ENCODE measurements around the gene ALKAL2.

Gene ALKAL2

DNA sequence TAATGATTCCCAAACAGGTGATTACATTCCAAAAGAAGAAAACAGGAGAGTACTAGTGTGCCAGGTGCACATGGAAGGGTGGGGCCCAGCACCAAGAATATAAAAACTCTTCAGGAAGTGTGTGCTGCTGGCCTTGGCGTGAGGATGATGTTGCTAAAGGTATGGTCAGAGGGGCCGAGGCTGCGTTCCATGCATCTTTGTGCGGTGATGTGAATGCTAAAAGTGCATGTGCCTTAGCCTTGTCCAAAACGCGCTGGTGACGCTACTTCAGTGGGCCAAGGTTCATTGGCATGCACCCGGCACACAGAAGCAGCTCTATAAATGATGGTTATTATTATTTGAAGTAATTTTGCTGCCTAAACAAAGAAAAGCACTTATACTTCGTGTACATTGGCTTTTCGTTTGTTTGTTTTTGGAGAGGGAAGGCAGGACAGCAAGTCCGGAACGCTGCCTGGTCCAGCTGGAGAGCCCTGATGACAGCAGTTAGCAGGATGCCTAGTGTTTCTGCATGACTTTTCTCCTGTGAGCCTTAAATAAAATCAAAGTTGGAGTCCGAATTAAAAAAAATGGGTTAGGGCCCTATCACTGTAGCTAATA lies 2.9 kb downstream of the ALKAL2 start:
- Histone ChIP-seq H3K4me1 (ENCODE audit: control extremely low read depth in 1 of 4, control insufficient read depth in 4 of 4, insufficient read depth in 4 of 4, low read length in 3 of 4) (peaks cover 0 to 29% (median 22%) of the 10 kb centered on the region in 4 experiments), H3K27me3 (replicated peaks in 2 of 5; ENCODE audit: control insufficient read depth in 4 of 5, insufficient read depth in 5 of 5, low read length in 4 of 5) (peaks cover 8 to 43% (median 18%) of the 10 kb centered on the region in 5 experiments), H3K36me3 (ENCODE audit: control insufficient read depth in 4 of 4, insufficient read depth in 4 of 4, low read length in 3 of 4) (peaks cover 2 to 23% (median 16%) of the 10 kb centered on the region in 4 experiments), H3K27ac (ENCODE audit: insufficient read depth in 1 of 2, low read depth in 1 of 2, low read length in 2 of 2, poor library complexity in 1 of 2, severe bottlenecking in 2 of 2) (no peak overlapping the region), H3K4me3 (ENCODE audit: control insufficient read depth in 1 of 7, extremely low read depth in 1 of 7, insufficient read depth in 4 of 7, low read depth in 2 of 7, low read length in 6 of 7) (no peak overlapping the region), H3K9me3 (ENCODE audit: control extremely low read depth in 1 of 5, control insufficient read depth in 4 of 5, insufficient read depth in 2 of 5, low read depth in 1 of 5, low read length in 4 of 5) (no peaks in the 10 kb centered on the region)
- no peak for DNase-seq
- CTCF ChIA-PET, result interaction anchor here (1.1 to 1.6 kb wide), 3 partner anchors 11 to 36 kb away, joined by 3 to 12 read pairs (median 5); no protein-coding TSS in a partner anchor
- POLR2A ChIA-PET, result no interaction called here
- 93% methylated on average over 12 of the region's 13 CpGs for WGBS (ENCODE audit: insufficient coverage)

DNA sequence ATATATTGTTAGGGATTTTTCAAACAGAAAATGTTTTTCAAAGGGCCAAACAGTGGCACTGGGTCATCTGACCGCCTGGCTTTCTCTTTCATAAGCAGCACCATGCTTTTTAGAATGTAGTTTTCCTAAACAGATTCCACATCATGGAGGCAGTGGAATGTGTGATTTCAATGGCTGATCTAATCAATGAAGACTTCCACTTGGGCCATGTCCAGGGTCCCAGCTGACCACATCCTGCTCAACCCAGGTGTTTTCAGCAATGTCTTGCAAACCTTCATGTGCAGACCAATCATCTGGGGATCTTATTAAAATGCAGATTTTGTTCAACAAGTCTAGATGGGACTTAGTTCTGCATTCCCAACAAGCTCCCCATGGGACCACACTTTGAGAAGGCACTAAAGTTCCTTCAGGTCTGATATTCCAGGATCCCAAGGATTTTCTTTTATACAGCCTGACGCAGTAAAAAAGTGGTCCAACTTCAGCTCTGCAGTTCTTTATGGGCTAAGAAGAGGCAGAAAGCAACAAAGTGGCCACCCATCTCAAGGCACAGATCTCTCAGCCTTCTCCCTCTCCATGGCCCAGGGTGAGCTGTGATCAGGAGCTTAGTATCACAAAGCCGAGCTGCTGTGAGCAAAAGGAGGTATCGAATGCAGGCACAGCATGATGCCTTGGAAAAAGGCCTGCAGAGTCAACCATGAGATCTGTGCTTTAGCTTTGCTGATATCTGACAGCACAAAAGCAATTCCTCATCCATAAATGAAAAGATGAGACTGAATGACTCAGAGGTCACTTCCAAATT lies 3.7 kb downstream of the ALKAL2 start:
- H3K36me3 ChIP-seq (ENCODE audit: control insufficient read depth in 4 of 4, insufficient read depth in 4 of 4, low read length in 3 of 4), result peaks cover 2 to 28% (median 20%) of the 10 kb centered on the region in 4 experiments
- no peak overlapping the region for H3K4me3 ChIP-seq (ENCODE audit: control insufficient read depth in 1 of 7, extremely low read depth in 1 of 7, insufficient read depth in 4 of 7, low read depth in 2 of 7, low read length in 6 of 7)
- no peak overlapping the region for H3K27ac ChIP-seq (ENCODE audit: insufficient read depth in 1 of 2, low read depth in 1 of 2, low read length in 2 of 2, poor library complexity in 1 of 2, severe bottlenecking in 2 of 2)
- no peaks in the 10 kb centered on the region for H3K9me3 ChIP-seq (ENCODE audit: control extremely low read depth in 1 of 5, control insufficient read depth in 4 of 5, insufficient read depth in 2 of 5, low read depth in 1 of 5, low read length in 4 of 5)
- ChIA-PET POLR2A (no interaction called here), CTCF (interaction anchor here (1.7 to 1.8 kb wide), 2 partner anchors 10 to 18 kb away, joined by 4 to 7 read pairs; no protein-coding TSS in a partner anchor)
- no peak for DNase-seq
- H3K27me3 ChIP-seq (replicated peaks in 2 of 5; ENCODE audit: control insufficient read depth in 4 of 5, insufficient read depth in 5 of 5, low read length in 4 of 5), result peaks cover 8 to 35% (median 14%) of the 10 kb centered on the region in 5 experiments
- 100% methylated on average over 2 of the region's 4 CpGs for WGBS (ENCODE audit: insufficient coverage)
- H3K4me1 ChIP-seq (ENCODE audit: control extremely low read depth in 1 of 4, control insufficient read depth in 4 of 4, insufficient read depth in 4 of 4, low read length in 3 of 4), result peaks cover 0 to 21% (median 14%) of the 10 kb centered on the region in 4 experiments

GRCh38 chr2:282371-283263 lies 5.3 kb downstream of the ALKAL2 start:
- ChIA-PET CTCF (interaction anchor here (0.6 to 1.8 kb wide), 3 partner anchors 9 to 261 kb away, joined by 3 to 7 read pairs (median 4); no protein-coding TSS in a partner anchor), POLR2A (no interaction called here)
- peaks cover 8 to 25% (median 13%) of the 10 kb centered on the region in 5 experiments for H3K27me3 ChIP-seq (replicated peaks in 2 of 5; ENCODE audit: control insufficient read depth in 4 of 5, insufficient read depth in 5 of 5, low read length in 4 of 5)
- peaks cover 0 to 9% (median 6%) of the 10 kb centered on the region in 4 experiments for H3K4me1 ChIP-seq (ENCODE audit: control extremely low read depth in 1 of 4, control insufficient read depth in 4 of 4, insufficient read depth in 4 of 4, low read length in 3 of 4)
- H3K36me3 ChIP-seq (ENCODE audit: control insufficient read depth in 4 of 4, insufficient read depth in 4 of 4, low read length in 3 of 4), result peaks cover 7 to 43% (median 29%) of the 10 kb centered on the region in 4 experiments
- H3K27ac ChIP-seq (ENCODE audit: insufficient read depth in 1 of 2, low read depth in 1 of 2, low read length in 2 of 2, poor library complexity in 1 of 2, severe bottlenecking in 2 of 2), result no peak overlapping the region
- H3K9me3 ChIP-seq (ENCODE audit: control extremely low read depth in 1 of 5, control insufficient read depth in 4 of 5, insufficient read depth in 2 of 5, low read depth in 1 of 5, low read length in 4 of 5), result no peaks in the 10 kb centered on the region
- no peak for DNase-seq
- no peak overlapping the region for H3K4me3 ChIP-seq (ENCODE audit: control insufficient read depth in 1 of 7, extremely low read depth in 1 of 7, insufficient read depth in 4 of 7, low read depth in 2 of 7, low read length in 6 of 7)
- WGBS (ENCODE audit: insufficient coverage), result 100% methylated on average over 10 of the region's 12 CpGs

GRCh38 chr2:281381-281780 lies 6.5 kb downstream of the ALKAL2 start:
- CTCF ChIA-PET, result interaction anchor here (0.9 kb wide), 1 partner anchor 262 kb away, joined by 3 read pairs; no protein-coding TSS in a partner anchor
- Histone ChIP-seq H3K4me3 (ENCODE audit: control insufficient read depth in 1 of 7, extremely low read depth in 1 of 7, insufficient read depth in 4 of 7, low read depth in 2 of 7, low read length in 6 of 7) (no peak overlapping the region), H3K27me3 (replicated peaks in 2 of 5; ENCODE audit: control insufficient read depth in 4 of 5, insufficient read depth in 5 of 5, low read length in 4 of 5) (peaks cover 2 to 18% (median 8%) of the 10 kb centered on the region in 5 experiments), H3K4me1 (ENCODE audit: control extremely low read depth in 1 of 4, control insufficient read depth in 4 of 4, insufficient read depth in 4 of 4, low read length in 3 of 4) (no peaks in the 10 kb centered on the region), H3K27ac (ENCODE audit: insufficient read depth in 1 of 2, low read depth in 1 of 2, low read length in 2 of 2, poor library complexity in 1 of 2, severe bottlenecking in 2 of 2) (no peak overlapping the region), H3K36me3 (ENCODE audit: control insufficient read depth in 4 of 4, insufficient read depth in 4 of 4, low read length in 3 of 4) (peaks cover 10 to 54% (median 35%) of the 10 kb centered on the region in 4 experiments), H3K9me3 (ENCODE audit: control extremely low read depth in 1 of 5, control insufficient read depth in 4 of 5, insufficient read depth in 2 of 5, low read depth in 1 of 5, low read length in 4 of 5) (no peaks in the 10 kb centered on the region)
- 96% methylated on average over 5 of the region's 9 CpGs for WGBS (ENCODE audit: insufficient coverage)
- DNase-seq, result no peak
- POLR2A ChIA-PET, result no interaction called here

GRCh38 chr2:280650-281110 lies 7.2 kb downstream of the ALKAL2 start:
- H3K27ac ChIP-seq (ENCODE audit: insufficient read depth in 1 of 2, low read depth in 1 of 2, low read length in 2 of 2, poor library complexity in 1 of 2, severe bottlenecking in 2 of 2), result no peak overlapping the region
- H3K4me1 ChIP-seq (ENCODE audit: control extremely low read depth in 1 of 4, control insufficient read depth in 4 of 4, insufficient read depth in 4 of 4, low read length in 3 of 4), result no peaks in the 10 kb centered on the region
- peaks cover 0 to 11% (median 6%) of the 10 kb centered on the region in 5 experiments for H3K27me3 ChIP-seq (replicated peaks in 2 of 5; ENCODE audit: control insufficient read depth in 4 of 5, insufficient read depth in 5 of 5, low read length in 4 of 5)
- H3K4me3 ChIP-seq (ENCODE audit: control insufficient read depth in 1 of 7, extremely low read depth in 1 of 7, insufficient read depth in 4 of 7, low read depth in 2 of 7, low read length in 6 of 7), result no peak overlapping the region
- peaks cover 12 to 61% (median 40%) of the 10 kb centered on the region in 4 experiments for H3K36me3 ChIP-seq (ENCODE audit: control insufficient read depth in 4 of 4, insufficient read depth in 4 of 4, low read length in 3 of 4)
- POLR2A ChIA-PET, result no interaction called here
- CTCF ChIA-PET, result interaction anchor here (0.9 to 1.1 kb wide), 2 partner anchors 10 to 261 kb away, joined by 3 to 4 read pairs; no protein-coding TSS in a partner anchor
- 95% methylated on average over 7 of the region's 7 CpGs for WGBS (ENCODE audit: insufficient coverage)
- no peak for DNase-seq
- H3K9me3 ChIP-seq (ENCODE audit: control extremely low read depth in 1 of 5, control insufficient read depth in 4 of 5, insufficient read depth in 2 of 5, low read depth in 1 of 5, low read length in 4 of 5), result no peaks in the 10 kb centered on the region

GRCh38 chr2:279956-280649 lies 7.8 kb downstream of the ALKAL2 start:
- Histone ChIP-seq H3K9me3 (ENCODE audit: control extremely low read depth in 1 of 5, control insufficient read depth in 4 of 5, insufficient read depth in 2 of 5, low read depth in 1 of 5, low read length in 4 of 5) (no peaks in the 10 kb centered on the region), H3K4me1 (ENCODE audit: control extremely low read depth in 1 of 4, control insufficient read depth in 4 of 4, insufficient read depth in 4 of 4, low read length in 3 of 4) (no peaks in the 10 kb centered on the region), H3K27ac (ENCODE audit: insufficient read depth in 1 of 2, low read depth in 1 of 2, low read length in 2 of 2, poor library complexity in 1 of 2, severe bottlenecking in 2 of 2) (no peak overlapping the region), H3K4me3 (ENCODE audit: control insufficient read depth in 1 of 7, extremely low read depth in 1 of 7, insufficient read depth in 4 of 7, low read depth in 2 of 7, low read length in 6 of 7) (no peak overlapping the region), H3K36me3 (ENCODE audit: control insufficient read depth in 4 of 4, insufficient read depth in 4 of 4, low read length in 3 of 4) (peaks cover 12 to 65% (median 41%) of the 10 kb centered on the region in 4 experiments), H3K27me3 (replicated peaks in 2 of 5; ENCODE audit: control insufficient read depth in 4 of 5, insufficient read depth in 5 of 5, low read length in 4 of 5) (peaks cover 0 to 5% (median 0%) of the 10 kb centered on the region in 5 experiments)
- WGBS (ENCODE audit: insufficient coverage), result 100% methylated on average over 1 of the region's 4 CpGs
- CTCF ChIA-PET, result interaction anchor here (1.1 kb wide), 1 partner anchor 10 kb away, joined by 4 read pairs; no protein-coding TSS in a partner anchor
- no peak for DNase-seq
- POLR2A ChIA-PET, result no interaction called here

Data from common myeloid progenitor, CD34-positive (primary cell).